ENCODE data around the gene CYP2W1.
"Not testable (repeated sequence)": the region's sequence is repeated elsewhere in the genome, so short reads cannot be mapped to it uniquely, and the experiment has no call there.

CYP2W1 gene

DNA sequence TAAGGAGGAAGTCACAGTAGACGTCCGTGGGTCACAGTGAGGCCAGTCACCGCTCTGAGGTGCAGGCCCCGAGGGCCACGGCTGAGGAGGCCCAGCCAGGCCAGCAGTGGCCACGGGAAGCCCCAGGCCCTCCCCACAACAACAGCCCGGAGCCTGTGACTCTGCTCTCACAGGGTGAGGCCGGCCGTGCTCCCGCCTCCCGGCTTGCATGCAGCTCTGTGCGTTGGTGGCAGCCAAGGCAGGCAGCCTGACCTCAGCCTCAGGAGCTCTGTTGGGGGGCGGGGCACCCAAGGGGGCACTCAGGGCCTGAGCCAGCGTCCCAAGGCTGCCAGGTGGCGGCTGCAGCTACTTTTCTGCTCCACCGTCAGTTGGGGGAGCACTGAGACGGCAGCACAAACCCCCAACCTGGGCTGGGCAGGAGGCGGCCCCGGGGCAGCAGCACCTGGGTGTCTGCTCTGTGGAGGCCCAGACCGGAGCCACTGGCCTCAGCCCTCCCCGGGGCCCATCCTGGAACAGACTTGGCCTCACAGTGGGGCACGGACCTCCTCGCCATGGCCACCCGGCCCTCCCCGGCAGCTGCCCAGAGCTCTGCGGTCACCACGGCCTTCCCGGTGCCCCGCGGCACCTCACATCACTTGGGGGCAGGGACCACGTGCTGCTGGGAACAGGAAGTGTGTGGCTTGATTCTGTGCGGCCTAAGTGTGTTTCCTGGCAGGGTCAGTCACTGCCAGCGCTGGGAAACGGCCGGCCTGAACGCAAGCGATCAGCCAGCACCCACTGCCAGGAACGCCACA lies 13.3 kb downstream of the CYP2W1 start:
- DNase-seq (ENCODE audit: low read depth, low spot score): no peak

DNA sequence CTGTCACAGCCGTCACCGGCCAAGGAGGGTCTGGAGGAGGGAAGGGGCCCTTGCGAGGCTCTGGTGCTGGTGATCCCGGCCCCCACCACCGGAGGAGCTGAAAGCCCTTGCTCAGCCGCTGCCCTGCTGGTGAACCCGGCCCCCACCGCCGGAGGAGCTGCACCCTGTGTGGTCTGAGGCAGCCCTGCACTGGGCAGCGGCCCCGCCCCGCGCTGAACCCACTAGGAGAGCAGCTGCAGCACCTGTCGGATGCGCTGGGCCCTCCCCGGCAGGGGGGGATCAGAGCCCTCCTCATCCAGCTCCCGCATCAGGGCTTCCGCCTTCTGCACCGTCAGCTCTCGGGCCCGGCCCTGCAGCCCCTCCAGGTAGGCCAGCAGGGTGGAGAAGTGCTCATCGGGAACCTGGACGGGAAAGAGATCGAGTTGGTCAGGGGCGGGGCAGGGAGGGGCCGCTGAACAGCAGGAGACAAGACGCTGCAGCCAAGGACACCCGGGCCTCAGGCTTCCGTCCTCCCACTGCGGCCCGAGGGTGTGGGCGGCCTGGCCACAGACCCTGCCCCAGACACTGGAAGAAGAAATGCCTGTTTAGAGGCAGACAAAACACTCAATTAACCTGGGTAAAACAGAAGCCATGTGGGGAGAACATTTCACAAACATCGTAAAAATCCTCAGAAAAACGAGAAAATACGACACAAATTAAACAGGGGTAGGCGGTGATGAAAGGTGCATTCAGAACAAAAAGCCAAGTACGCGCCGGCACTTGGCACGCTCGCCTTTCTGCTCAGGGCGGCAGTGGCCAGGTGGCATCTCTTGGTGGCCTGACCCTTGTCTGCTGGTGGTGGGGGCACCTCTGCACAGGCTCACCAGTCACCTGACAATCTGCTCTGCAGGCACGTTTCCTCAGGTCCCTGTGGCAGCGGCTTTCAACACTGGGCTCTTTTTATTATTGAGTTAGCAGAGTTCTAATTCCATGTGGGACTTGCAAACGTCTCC lies 14.7 kb downstream of the CYP2W1 start:
- DNase-seq (ENCODE audit: low read depth, low spot score): no peak

DNA sequence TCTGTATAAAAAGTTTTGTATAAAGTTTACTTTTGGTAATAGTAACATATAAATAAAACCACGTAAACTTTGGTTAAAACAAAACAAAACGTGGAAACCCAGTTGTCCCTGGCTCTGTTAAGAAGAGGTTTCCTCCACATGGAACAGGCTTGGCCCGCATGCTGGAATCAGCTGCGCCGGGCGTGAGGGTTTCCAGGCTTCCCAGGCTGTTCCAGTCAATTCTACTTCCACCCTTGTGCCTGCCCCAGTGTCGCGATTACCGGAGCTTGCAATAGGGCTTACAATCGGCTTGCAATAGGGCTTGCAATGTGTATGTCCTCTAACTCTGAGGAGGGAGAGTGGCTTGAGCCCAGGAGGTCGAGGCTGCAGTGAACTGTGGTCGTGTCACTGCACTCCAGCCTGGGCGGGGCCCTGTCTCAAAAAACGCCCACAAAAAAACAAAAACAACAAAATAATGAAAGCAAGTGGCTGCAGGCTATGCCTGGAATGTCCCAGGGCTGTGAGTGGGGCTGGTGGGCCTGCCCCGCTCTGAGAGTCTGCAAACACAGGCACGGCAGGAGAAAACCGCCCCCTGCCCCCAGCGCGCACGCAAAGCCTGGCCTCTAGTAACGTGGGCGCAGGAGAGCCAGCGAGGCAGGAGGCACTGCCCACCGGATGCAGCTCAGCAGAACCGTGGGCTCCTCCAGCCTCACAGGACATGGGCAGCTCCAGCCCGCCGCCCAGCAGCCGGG lies 16.3 kb downstream of the CYP2W1 start:
- no peak for DNase-seq (ENCODE audit: low read depth, low spot score)

DNA sequence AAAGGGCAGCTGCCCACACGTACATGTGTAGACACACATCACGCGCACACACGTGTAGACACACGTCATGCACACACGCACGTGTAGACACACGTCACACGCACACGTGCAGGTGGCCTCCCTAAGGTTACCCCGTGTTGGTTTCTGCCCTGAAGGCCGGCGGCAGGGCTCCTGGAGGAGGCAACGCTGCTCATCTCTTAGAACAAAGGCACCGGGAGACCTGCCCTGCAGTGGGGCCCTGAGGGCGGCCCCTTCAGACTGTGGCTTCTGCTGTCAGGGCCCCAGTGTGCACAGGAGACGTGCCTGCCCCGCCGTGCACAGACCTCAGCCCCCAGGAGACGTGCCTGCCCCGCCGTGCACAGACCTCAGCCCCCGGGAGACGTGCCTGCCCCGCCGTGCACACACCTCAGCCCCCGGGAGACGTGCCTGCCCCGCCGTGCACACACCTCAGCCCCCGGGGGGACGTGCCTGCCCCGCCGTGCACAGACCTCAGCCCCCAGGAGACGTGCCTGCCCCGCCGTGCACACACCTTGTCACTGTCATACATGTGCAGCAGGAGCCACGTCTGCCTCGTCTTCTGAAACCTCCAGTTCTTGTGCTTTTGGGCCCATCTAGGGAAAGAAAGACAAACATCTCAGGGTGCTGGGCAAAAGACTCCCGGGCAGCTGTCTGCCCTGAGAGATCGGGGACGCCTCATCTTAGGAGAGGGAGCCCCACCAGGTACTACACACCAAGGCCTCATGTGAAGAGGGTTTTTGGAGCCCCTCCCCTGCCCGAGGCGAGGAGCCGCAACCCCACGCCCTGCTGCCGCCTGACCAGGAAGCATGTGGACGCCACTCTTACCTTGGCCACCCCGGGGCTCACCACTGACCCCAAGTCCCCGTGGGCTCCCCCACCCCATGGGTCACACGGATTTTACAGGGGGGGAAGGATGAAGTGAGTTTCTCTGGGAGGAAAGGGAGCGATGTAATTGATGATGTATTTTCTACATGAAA lies 17.3 kb downstream of the CYP2W1 start:
- DNase-seq (ENCODE audit: low read depth, low spot score): no peak

DNA sequence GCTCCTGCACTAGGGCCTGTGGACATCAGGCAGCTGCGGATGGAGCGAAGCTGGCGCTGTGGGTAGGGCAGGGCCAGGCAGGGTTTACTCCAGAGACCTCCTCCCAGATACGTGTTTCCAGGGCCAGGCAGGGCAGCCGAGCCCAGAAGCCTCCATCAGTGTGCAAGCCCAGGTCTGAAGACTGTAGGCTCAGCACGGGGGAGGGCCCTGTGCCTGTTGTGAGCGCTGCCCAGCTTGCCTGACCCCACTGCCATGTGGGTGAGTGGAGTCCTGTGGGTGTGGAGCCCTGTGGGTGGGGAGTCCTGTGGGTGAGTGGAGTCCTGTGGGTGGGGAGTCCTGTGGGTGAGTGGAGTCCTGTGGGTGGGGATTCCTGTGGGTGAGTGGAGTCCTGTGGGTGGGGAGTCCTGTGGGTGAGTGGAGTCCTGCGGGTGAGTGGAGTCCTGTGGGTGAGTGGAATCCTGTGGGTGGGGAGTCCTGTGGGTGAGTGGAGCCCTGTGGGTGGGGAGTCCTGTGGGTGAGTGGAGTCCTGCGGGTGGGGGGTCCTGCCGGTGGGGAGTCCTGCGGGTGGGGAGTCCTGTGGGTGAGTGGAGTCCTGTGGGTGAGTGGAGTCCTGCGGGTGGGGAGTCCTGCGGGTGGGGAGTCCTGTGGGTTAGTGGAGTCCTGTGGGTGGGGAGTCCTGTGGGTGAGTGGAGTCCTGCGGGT lies 18.2 kb downstream of the CYP2W1 start:
- not testable (repeated sequence) for DNase-seq (ENCODE audit: low read depth, low spot score)

DNA sequence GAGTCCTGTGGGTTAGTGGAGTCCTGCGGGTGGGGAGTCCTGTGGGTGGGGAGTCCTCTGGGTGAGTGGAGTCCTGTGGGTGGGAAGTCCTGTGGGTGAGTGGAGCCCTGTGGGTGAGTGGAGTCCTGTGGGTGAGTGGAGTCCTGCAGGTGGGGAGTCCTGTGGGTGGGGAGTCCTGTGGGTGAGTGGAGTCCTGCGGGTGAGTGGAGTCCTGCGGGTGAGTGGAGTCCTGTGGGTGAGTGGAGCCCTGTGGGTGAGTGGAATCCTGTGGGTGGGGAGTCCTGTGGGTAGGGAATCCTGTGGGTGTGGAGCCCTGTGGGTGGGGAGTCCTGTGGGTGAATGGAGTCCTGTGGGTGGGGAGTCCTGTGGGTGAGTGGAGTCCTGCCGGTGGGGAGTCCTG lies 19.0 kb downstream of the CYP2W1 start:
- DNase-seq (ENCODE audit: low read depth, low spot score): not testable (repeated sequence)

DNA sequence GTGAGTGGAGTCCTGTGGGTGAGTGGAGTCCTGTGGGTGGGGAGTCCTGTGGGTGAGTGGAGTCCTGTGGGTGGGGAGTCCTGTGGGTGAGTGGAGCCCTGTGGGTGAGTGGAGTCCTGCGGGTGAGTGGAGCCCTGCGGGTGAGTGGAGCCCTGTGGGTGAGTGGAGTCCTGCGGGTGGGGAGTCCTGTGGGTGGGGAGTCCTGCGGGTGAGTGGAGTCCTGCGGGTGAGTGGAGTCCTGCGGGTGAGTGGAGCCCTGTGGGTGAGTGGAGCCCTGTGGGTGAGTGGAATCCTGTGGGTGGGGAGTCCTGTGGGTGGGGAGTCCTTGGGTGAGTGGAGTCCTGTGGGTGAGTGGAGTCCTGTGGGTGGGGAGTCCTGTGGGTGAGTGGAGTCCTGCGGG lies 19.5 kb downstream of the CYP2W1 start:
- DNase-seq (ENCODE audit: low read depth, low spot score): not testable (repeated sequence)

DNA sequence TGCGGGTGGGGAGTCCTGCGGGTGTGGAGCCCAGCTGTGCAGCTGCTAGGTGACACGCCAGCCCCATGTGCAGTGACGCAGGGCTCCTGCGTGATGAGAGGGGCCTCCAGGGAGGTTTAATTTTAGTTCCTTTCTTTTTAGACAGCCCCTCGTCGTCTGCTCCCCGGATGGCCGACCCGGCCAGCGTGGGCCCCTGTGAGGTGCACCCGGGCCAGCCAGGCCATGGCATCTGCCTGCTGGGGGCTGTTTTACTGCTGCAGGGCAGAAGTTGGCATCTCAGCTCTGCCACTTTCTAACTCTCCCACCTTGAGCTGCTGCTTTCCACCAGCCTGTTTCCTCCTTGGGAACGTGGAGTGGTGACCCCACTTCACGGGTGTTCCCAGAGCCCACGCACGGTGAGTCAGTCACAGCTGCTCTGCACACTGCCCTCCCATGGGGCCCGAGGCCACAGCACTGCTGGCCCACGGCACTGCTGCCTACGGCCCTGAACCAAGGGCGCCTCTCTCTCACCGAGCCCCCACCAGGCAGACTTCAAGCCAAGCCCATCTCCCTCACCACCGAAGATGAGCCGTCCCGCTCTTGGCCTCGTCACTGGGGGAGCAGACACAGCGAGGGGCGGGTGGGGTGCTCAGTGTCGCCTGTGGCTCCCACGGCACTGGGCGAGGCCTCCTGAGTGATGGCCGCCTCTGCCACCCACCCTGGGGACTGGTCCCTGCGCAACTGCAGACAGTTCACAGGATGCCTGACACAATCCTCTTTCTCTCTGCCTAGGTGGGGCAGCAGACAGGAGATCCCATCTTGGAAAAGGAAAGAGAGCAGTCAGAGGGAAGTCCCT lies 21.3 kb downstream of the CYP2W1 start:
- DNase-seq (ENCODE audit: low read depth, low spot score): no peak

DNA sequence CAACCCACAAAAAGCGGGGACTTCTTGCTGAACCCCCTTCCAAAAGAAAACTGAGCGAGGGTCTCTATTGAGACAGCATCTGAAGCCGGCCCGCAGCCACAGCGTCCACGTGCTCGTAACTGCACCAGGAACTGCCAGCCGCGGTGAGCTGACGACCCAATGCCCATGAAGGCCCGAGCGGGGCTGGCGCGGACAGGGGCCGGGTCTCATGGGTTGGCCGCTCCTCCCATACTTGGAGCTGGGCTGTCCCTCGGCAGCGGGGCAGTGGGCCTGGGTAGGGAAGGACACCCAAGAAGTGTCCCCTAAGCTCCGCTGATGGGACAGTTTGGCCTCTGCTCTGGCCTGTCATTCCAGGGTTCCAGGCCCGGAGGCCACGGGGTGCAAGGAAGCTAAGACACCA lies 22.3 kb downstream of the CYP2W1 start:
- no peak for DNase-seq (ENCODE audit: low read depth, low spot score)

DNA sequence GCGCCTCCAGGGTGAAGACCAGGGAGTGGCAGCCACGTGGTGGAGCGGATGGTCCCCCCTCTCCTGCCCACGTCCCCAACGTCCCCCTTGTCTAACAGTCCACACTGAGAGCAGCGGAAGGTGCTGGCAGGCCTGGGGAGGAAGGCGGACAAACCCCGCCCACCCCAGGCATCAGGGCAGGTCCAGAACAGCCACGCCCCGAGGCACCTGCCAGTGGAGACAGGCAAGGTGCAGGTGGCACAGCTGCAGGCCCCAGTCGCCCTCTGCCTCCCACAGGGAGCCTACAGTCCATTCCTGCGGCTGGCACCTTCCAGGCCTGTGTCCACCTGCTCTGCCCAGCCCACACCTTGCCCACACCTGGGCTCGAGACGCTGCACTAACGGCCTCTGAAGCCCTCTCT lies 24.9 kb downstream of the CYP2W1 start:
- DNase-seq (ENCODE audit: low read depth, low spot score): no peak

DNA sequence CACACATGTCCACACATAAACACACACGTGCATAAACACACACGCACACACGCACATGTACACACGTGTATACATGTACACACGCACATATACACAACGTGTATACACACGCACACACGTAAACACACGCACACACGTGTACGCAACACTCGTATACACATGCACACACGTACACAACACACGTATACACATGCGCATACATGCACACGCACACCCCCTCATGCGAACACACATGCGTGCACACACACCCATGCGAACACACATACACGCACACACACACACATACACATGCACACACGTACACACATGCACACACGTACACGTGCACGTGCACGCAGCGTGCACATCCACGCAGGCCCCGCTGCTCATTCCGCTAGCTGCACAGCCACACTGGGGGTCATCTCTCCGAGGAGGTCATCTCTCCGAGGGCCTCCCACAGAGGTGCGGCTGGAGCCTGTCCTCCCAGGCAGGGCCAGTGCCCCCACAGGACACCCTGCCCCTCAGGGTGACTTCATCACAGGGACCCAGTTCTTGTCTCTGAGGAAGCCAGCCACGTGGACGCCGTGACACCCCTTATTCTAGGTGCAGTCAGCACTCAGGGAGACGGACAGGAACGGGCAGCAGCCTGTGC lies 25.9 kb downstream of the CYP2W1 start:
- no peak for DNase-seq (ENCODE audit: low read depth, low spot score)

DNA sequence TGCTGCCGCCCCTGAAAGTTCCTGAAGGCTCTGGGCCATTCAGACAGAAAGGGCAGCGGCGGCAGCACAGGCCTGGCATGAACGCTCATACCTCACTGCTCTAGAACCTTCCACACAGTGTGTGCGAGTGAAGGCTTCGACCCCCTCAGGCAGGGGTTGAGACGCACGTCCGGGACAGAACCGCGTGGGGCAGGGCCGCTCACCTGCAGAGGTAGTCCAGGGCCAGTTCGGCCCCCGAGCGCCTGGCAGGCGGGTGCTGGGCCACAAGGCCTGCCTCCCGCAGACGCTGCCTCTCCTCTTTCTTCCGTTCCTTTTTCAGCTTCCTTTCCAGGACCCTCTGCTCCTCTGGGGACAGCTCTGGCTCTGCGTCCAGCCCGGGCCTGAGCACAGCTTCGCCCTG lies 26.8 kb downstream of the CYP2W1 start:
- no peak for DNase-seq (ENCODE audit: low read depth, low spot score)

DNA sequence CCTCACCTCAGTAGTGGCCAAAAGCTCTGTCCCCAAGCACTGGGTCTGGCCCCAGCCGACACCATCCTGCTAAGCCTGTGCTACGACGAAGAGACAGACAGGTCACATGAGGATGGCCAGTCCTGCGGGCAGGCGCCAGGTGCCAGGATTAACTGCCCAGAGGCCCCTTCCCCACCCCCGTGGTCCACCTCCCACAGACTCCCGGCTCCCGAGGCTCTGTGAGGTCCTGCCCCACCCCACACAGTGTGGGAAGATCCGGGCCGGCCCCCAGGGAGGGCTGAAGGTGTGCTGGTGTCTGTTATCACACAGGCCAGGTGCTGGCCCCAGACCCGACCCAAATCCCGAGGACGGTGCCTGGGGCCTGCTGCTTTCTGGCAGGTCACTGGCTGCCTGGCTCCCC lies 27.2 kb downstream of the CYP2W1 start:
- DNase-seq (ENCODE audit: low read depth, low spot score): no peak

DNA sequence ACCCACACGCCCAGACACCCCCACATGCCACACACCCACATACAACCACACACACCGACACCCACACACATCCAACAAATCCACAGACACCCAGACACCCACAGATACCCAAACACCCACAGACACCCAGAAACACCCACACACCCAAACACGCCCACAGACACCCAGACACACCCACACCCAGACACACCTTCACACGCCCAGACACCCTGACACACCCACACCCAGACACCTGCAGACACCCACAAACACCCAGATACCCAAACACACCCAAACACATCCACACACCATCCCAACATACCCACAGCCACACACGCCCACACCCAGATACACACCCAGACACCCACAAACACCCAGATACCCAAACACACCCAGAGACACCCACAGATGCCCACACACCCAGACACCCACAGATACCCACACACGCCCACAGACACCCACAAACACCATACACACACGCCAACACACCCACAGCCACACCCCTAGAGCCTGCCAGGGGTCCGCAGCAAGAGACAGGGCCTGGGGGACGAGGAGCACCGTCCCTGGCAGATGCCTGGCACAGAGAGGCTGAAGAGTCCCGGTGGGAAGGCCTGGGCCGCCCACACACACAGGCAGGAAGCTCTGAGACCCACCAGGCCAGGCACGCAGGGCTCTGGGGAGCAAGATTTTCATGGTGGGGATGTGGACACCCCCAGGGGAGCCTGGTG lies 28.5 kb downstream of the CYP2W1 start:
- no peak for DNase-seq (ENCODE audit: low read depth, low spot score)

DNA sequence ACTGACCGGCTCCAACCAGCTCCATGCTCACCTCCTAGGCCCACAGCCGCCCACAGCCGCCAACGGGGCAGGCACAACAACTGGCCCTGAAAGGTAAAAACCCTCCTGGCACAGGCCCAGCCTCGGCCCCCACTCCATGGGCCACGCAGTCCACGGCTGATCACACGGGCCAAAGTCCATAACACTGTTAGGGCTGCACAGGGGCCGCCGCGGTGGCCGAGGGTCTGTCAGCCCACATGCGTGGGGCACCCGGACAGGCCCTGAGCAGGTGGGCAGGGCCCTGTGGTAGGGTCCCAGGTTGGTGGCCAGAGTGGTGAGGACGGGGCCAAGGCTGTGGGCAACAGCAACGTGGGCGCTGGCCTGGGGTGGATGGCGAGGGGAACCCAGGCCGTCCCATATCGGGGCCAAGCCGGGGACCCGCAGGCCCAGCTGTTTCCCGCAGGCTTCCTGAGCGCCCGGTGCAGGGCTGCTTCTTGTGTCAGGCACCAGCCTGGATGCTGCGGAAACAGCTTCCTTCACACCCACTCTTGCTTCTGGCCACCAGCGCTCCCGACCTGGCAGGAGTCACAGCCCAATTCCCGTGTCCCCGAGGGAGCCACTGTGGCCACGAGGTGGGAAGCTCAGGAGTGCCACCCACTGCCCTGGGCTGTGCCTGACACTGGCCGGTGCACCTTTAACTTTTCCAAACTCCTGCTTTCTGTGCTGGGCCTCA lies 29.2 kb downstream of the CYP2W1 start:
- no peak for DNase-seq (ENCODE audit: low read depth, low spot score)

DNA sequence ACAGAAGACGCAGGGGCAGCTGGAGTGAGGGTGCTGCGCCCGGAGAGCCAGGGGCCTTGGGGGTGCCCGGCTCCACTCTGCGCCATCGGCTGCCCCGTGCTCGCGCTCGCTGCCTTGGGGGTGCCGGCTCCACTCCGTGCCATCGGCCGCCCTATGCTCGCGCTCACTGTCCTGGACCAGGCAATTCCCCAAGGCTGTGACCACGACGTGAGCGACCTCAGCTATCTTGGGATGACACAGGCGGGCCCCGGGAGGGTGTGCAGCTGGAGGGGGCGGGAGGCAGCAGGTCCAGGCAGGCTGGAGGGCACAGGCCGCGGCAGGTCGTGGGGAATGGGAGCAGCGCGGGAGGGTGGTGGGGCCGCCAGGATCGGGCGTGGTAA lies 29.7 kb downstream of the CYP2W1 start:
- no peak for DNase-seq (ENCODE audit: low read depth, low spot score)

DNA sequence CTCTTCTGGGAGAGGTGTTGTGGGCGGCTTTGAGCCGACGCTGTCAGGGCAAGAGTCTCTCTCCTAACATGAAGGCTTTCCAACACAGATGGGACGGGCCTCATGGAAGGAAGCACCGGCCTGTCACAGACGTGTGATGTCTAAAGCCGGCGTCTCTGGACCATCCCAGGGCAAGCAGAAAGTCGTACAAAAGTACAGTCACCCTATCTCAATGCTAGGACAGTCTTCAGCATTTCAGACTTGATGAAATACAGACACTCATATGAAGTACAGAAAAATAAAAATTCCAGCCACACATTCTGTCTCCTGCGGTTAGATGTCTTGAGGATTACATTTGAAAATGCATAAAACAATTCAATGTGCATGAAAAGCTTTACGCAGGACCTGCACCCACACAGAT lies 30.6 kb downstream of the CYP2W1 start:
- no peak for DNase-seq (ENCODE audit: low read depth, low spot score)

DNA sequence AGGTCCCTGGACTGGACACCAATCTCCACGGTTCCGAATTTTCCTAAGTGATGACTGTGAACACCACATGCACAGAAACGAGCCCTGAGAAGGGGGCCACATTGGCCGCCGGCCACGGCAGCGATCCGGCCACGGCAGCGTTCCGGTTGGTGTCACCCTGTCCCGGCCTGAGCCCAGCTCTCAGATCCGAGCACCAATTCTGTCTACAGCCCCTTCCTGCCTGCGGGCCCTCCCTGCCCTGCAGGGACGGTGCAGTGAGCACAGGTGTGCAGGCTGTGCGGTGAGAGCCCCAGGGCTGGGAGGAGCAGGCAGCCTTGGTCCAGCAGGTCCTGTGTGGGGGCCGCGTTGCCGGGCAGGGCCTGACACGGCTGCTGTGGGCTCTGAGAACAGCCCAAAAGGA lies 31.7 kb downstream of the CYP2W1 start:
- no peak for DNase-seq (ENCODE audit: low read depth, low spot score)

Data from iPS DF 19.7 (cell line).